SK-N-SH treated with all-trans-retinoic acid at 6 μM for 48 hours (cell line): Measurements from ENCODE around the gene C1orf105.

Experiments used
- CREB5 ChIP-seq: fragments of 250-450 bp; sonication (Bioruptor Pico); IDR thresholded peaks from 2 replicates; pipeline ENCODE4 v1.5.1; 2020; ENCODE audit warnings: low read depth, mild to moderate bottlenecking, moderate library complexity
- ISL1 ChIP-seq: fragments of 250-450 bp; sonication (Bioruptor Pico); IDR thresholded peaks from 2 replicates; pipeline ENCODE4 v2.1.2; 2022; ENCODE audit warnings: mild to moderate bottlenecking, moderate library complexity
- PATZ1 ChIP-seq: fragments of 250-450 bp; sonication (Bioruptor Pico); IDR thresholded peaks from 2 replicates; pipeline ENCODE4 v1.8.0; 2020; ENCODE audit warnings: mild to moderate bottlenecking, moderate library complexity, borderline replicate concordance
- PPARA ChIP-seq: fragments of 250-450 bp; sonication (Bioruptor Pico); IDR thresholded peaks from 2 replicates; pipeline ENCODE4 v1.5.0; 2020; ENCODE audit warnings: mild to moderate bottlenecking, borderline replicate concordance
- SNAI2 ChIP-seq: fragments of 250-450 bp; sonication (Bioruptor Pico); IDR thresholded peaks from 2 replicates; pipeline ENCODE4 v1.5.0; 2020; ENCODE audit warnings: mild to moderate bottlenecking, moderate library complexity
- ZC3H10 ChIP-seq: fragments of 250-450 bp; sonication (Bioruptor Pico); IDR thresholded peaks from 2 replicates; pipeline ENCODE4 v1.5.1; 2021; ENCODE audit warnings: mild to moderate bottlenecking, moderate library complexity

GRCh38 chr1:172453607-172454006 lies 33.1 kb downstream of the C1orf105 start:
- TF ChIP-seq PPARA (CRISPR knock-in tag): no peak
- no peak for TF ChIP-seq SNAI2
- no peak for TF ChIP-seq ZC3H10 (CRISPR knock-in tag)
- TF ChIP-seq PATZ1: no peak
- TF ChIP-seq CREB5 (CRISPR knock-in tag): no peak
- TF ChIP-seq ISL1: no peak
